OCI-LY3 (cell line): ENCODE results near the gene ME3.

Experiments
- H2AFZ ChIP-seq: fragments of 200-600, 300-600 bp; shearing (Covaris generic); 2 replicates; pipeline ENCODE4 v1.6.0; 2014; ENCODE audit warnings: antibody characterized with exemption, low read depth, low read length
- H3K27ac ChIP-seq: fragments of 200-600, 300-600 bp; sonication (generic); 2 replicates; pipeline ENCODE4 v1.5.1; 2014; ENCODE audit warnings: mild to moderate bottlenecking, low read length, moderate library complexity, mixed read lengths
- H3K27me3 ChIP-seq: fragments of 200-600, 300-600 bp; sonication (generic); 2 replicates; pipeline ENCODE4 v1.6.1; 2014; ENCODE audit warnings: low read depth, low read length, mixed read lengths
- H3K36me3 ChIP-seq: fragments of 200-600, 300-600 bp; sonication (generic); replicated peaks from 2 replicates; pipeline ENCODE3; 2014; ENCODE audit warnings: low read depth, low read length, mixed read lengths
- H3K4me1 ChIP-seq: fragments of 300-600, 200-600 bp; sonication (generic); 2 replicates; pipeline ENCODE4 v1.6.1; 2014; ENCODE audit warnings: low read length, mixed read lengths
- H3K4me2 ChIP-seq: fragments of 200-600, 300-600 bp; sonication (generic); 2 replicates; pipeline ENCODE4 v1.6.1; 2014; ENCODE audit warnings: low read length, mixed read lengths
- H3K4me3 ChIP-seq: fragments of 300-600, 200-600 bp; sonication (generic); 2 replicates; pipeline ENCODE4 v1.5.1; 2014; ENCODE audit warnings: antibody characterized with exemption, mild to moderate bottlenecking, low read length, moderate library complexity
- H3K79me2 ChIP-seq: fragments of 300-600, 200-600 bp; shearing (Covaris generic); 2 replicates; pipeline ENCODE4 v1.6.1; 2014; ENCODE audit warnings: mild to moderate bottlenecking, low read length, mixed read lengths
- H3K9ac ChIP-seq: fragments of 300-600, 200-600 bp; shearing (Covaris generic); 2 replicates; pipeline ENCODE4 v1.6.0; 2014; ENCODE audit warnings: mild to moderate bottlenecking, low read length, moderate library complexity
- H3K9me3 ChIP-seq: fragments of 200-600, 300-600 bp; shearing (Covaris generic); 2 replicates; pipeline ENCODE4 v1.6.1; 2014; ENCODE audit warnings: low read length, mixed read lengths; ENCODE audit not compliant: insufficient read depth
- H4K20me1 ChIP-seq: fragments of 200-600, 300-600 bp; sonication (generic); 2 replicates; pipeline ENCODE4 v1.6.1; 2016; ENCODE audit warnings: low read length, mixed read lengths; ENCODE audit not compliant: insufficient read depth
- EZH2phosphoT487 ChIP-seq: fragments of 200-600 bp; shearing (Covaris generic); IDR thresholded peaks from 2 replicates; pipeline ENCODE4 v1.6.1; 2018; ENCODE audit warnings: antibody characterized with exemption, mixed run types, low read depth
- TF ChIP-seq, protein P1 (sequence below): fragments of 200-600, 300-600 bp; sonication (generic); IDR thresholded peaks from 2 replicates; pipeline ENCODE4 v1.5.1; 2014; ENCODE audit warnings: antibody characterized with exemption, low read length, low read depth

ME3 gene

DNA sequence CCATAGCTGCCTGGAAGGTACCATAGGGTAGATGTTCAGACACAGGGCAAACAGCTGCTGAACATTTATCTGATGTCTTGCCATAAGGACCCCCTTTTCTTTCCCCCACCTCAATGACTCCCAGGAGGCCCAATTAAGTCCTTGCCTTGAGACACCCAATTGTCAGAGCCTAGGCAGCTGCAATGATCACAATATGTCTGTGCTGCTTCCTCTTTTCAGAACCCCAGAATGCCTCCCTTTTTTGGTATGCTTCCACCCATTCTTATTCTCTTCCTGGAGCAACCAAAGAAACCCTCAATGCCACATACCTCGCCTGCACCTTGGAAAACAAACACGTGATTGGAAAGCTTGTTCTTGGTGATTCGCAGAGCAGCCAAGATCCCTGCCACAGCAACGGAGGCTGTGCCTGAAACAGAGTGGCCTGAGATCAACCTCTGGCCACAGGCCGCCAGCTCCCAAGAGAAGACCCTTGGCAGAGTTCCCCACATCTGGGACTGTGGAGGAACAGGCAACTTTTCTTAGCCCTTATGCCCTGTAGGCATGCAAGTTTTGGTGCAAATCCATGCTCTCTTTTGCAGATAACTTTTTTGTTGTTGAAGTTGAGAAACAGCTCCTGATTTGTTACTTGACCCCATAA, 222.3 kb downstream of the ME3 start:
- H3K9me3 ChIP-seq: no peaks in the 10 kb centered on the region
- no peak overlapping the region for H3K4me3 ChIP-seq
- no peaks in the 10 kb centered on the region for H3K27me3 ChIP-seq
- H3K9ac ChIP-seq: no peak overlapping the region
- no peaks in the 10 kb centered on the region for H4K20me1 ChIP-seq
- no peak overlapping the region for H3K4me2 ChIP-seq
- TF ChIP-seq, protein P1, sequence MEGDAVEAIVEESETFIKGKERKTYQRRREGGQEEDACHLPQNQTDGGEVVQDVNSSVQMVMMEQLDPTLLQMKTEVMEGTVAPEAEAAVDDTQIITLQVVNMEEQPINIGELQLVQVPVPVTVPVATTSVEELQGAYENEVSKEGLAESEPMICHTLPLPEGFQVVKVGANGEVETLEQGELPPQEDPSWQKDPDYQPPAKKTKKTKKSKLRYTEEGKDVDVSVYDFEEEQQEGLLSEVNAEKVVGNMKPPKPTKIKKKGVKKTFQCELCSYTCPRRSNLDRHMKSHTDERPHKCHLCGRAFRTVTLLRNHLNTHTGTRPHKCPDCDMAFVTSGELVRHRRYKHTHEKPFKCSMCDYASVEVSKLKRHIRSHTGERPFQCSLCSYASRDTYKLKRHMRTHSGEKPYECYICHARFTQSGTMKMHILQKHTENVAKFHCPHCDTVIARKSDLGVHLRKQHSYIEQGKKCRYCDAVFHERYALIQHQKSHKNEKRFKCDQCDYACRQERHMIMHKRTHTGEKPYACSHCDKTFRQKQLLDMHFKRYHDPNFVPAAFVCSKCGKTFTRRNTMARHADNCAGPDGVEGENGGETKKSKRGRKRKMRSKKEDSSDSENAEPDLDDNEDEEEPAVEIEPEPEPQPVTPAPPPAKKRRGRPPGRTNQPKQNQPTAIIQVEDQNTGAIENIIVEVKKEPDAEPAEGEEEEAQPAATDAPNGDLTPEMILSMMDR: no peak
- no peak for TF ChIP-seq EZH2phosphoT487
- no peak overlapping the region for H2AFZ ChIP-seq
- peaks cover 6% of the 10 kb centered on the region; the same call in 1 of the 2 replicates for H3K4me1 ChIP-seq
- no peak overlapping the region for H3K27ac ChIP-seq
- H3K36me3 ChIP-seq: no peaks in the 10 kb centered on the region
- H3K79me2 ChIP-seq: no peaks in the 10 kb centered on the region

DNA sequence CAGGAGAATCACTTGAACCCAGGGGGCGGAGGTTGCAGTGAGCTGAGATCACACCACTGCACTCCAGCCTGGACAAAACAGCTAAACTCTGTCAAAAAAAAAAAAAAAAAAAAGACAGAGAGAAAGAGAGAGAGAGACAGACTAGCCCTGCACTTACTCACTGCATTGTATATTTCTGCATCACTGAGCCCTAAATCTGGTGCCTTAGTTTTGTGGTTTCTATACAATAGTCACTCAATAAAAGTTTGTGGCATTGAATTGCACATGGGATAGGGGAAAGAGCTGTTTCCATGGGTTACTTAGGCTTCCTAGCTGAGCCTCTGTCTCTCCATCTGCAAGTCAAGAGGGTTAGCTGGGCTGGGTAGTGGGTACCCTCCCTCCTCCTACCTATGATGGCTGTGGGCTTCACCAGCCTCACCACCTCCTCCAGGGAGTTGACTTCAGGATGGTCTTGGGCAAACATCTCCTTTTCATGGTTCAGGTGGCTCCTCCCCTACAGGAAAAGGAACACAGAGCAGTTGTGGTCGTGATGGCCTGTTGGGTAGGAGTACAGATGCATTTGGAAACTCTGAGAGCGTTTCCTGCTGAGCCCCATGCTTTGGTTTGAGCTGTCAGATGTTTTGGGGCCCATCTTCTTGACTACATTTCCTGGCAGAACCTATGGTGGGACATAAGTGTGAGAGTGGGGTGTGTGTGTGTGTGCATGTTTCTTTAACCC, 224.5 kb downstream of the ME3 start:
- Histone ChIP-seq H3K27ac (no peak overlapping the region), H3K4me3 (no peak overlapping the region), H3K79me2 (no peaks in the 10 kb centered on the region), H3K36me3 (no peaks in the 10 kb centered on the region), H2AFZ (no peak overlapping the region), H4K20me1 (no peaks in the 10 kb centered on the region), H3K27me3 (no peaks in the 10 kb centered on the region), H3K9me3 (no peaks in the 10 kb centered on the region), H3K4me1 (peaks cover 6% of the 10 kb centered on the region; the same call in 1 of the 2 replicates), H3K4me2 (no peak overlapping the region), H3K9ac (no peak overlapping the region)
- TF ChIP-seq, protein P1: no peak
- no peak for TF ChIP-seq EZH2phosphoT487

- Histone ChIP-seq H3K27me3 (no peaks in the 10 kb centered on the region), H3K4me2 (no peak overlapping the region), H2AFZ (no peak overlapping the region), H4K20me1 (no peaks in the 10 kb centered on the region), H3K4me1 (peaks cover 6% of the 10 kb centered on the region; the same call in 1 of the 2 replicates), H3K79me2 (no peaks in the 10 kb centered on the region), H3K27ac (no peak overlapping the region), H3K4me3 (no peak overlapping the region), H3K9ac (no peak overlapping the region), H3K36me3 (no peaks in the 10 kb centered on the region), H3K9me3 (no peaks in the 10 kb centered on the region)
- TF ChIP-seq EZH2phosphoT487: no peak
- TF ChIP-seq, protein P1: no peak
Observed at GRCh38 chr11:86446924-86447285, 225.5 kb downstream of the ME3 start.

GRCh38 chr11:86446163-86446923, 226.1 kb downstream of the ME3 start:
- no peak overlapping the region for H3K27ac ChIP-seq
- H3K79me2 ChIP-seq: no peaks in the 10 kb centered on the region
- H3K36me3 ChIP-seq: no peaks in the 10 kb centered on the region

More at GRCh38 chr11:86446163-86446923, 226.1 kb downstream of the ME3 start:
- Histone ChIP-seq H3K4me1 (peaks cover 6% of the 10 kb centered on the region; the same call in 1 of the 2 replicates), H3K9ac (no peak overlapping the region), H3K4me2 (no peak overlapping the region), H3K9me3 (no peaks in the 10 kb centered on the region), H2AFZ (no peak overlapping the region), H3K27me3 (no peaks in the 10 kb centered on the region), H3K4me3 (no peak overlapping the region), H4K20me1 (no peaks in the 10 kb centered on the region)
- TF ChIP-seq, protein P1: no peak
- no peak for TF ChIP-seq EZH2phosphoT487
